Glutamatergic neuron (in vitro differentiated cells): ENCODE measurements around the gene XIRP1. TPM values are rescaled to one million over a fixed set of nuclear protein-coding genes. Genes with fewer than 3 reads are reported as not detected.
A peak's percentile ranks its signal among the peaks of the same experiment; 100 is the strongest.

Experiments used
- DNase-seq: peaks from one replicate; pipeline ENCODE4 v3.0.0; 2022
- H3K27ac Mint-ChIP-seq: one replicate; pipeline ENCODE4 v1.8.0; 2020; ENCODE audit warnings: mild to moderate bottlenecking, mixed read lengths, inconsistent platforms; ENCODE audit not compliant: unreplicated experiment
- H3K27me3 Mint-ChIP-seq: one replicate; pipeline ENCODE4 v1.8.0; 2020; ENCODE audit warnings: mild to moderate bottlenecking, moderate library complexity, mixed read lengths, inconsistent platforms; ENCODE audit not compliant: unreplicated experiment
- H3K36me3 Mint-ChIP-seq: one replicate; pipeline ENCODE4 v1.8.0; 2020; ENCODE audit warnings: mild to moderate bottlenecking, mixed read lengths, inconsistent platforms; ENCODE audit not compliant: unreplicated experiment
- H3K4me1 Mint-ChIP-seq: one replicate; pipeline ENCODE4 v1.8.0; 2020; ENCODE audit warnings: mild to moderate bottlenecking, low read depth, mixed read lengths, inconsistent platforms; ENCODE audit not compliant: unreplicated experiment
- H3K4me3 Mint-ChIP-seq: one replicate; pipeline ENCODE4 v1.8.0; 2020; ENCODE audit warnings: mild to moderate bottlenecking, mixed read lengths, inconsistent platforms; ENCODE audit not compliant: unreplicated experiment
- H3K9me3 Mint-ChIP-seq: one replicate; pipeline ENCODE4 v1.8.0; 2020; ENCODE audit warnings: mild to moderate bottlenecking, moderate library complexity, mixed read lengths, inconsistent platforms; ENCODE audit not compliant: unreplicated experiment
- total RNA-seq: library from RNA; stranded (reverse); fragmentation: NEBNext Ultra II Directional; extraction: Animal tissue kit (Norgen Biotek cat#: 25700); gene quantifications from one replicate; pipeline ENCODE4 v1.2.1, GENCODE V29; 2021; ENCODE audit not compliant: unreplicated experiment
- TF ChIP-seq, protein P1 (sequence below): fragments of 200-600 bp; sonication (generic); IDR thresholded peaks from one replicate; pipeline ENCODE4 v1.5.0; 2021; ENCODE audit not compliant: partially characterized antibody, unreplicated experiment

The XIRP1 gene
- total RNA-seq, 1 donor from 2014 or later = 0.34 TPM

DNA sequence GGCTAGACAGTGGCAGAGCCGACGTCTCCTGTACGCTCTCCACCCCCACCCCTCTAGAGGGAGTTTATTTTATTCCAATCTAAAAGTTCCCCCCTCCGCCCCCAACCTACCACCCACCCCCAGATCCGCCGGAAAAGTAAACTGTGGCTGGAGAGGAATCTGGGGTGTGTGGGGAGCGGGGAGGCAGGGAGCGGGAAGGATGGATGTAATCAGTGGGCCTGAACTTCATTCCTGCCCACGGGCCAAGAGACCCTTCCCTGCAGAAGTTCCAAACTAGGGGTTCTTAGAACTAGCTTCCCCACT is 38.5 kb downstream of the XIRP1 start:
- peak overlapping the region; percentile 80 for H3K4me3 Mint-ChIP-seq
- H3K4me1 Mint-ChIP-seq = peaks cover 47% of the 10 kb centered on the region
- H3K27me3 Mint-ChIP-seq = peaks cover 27% of the 10 kb centered on the region
- no peak for DNase-seq
- TF ChIP-seq, protein P1, sequence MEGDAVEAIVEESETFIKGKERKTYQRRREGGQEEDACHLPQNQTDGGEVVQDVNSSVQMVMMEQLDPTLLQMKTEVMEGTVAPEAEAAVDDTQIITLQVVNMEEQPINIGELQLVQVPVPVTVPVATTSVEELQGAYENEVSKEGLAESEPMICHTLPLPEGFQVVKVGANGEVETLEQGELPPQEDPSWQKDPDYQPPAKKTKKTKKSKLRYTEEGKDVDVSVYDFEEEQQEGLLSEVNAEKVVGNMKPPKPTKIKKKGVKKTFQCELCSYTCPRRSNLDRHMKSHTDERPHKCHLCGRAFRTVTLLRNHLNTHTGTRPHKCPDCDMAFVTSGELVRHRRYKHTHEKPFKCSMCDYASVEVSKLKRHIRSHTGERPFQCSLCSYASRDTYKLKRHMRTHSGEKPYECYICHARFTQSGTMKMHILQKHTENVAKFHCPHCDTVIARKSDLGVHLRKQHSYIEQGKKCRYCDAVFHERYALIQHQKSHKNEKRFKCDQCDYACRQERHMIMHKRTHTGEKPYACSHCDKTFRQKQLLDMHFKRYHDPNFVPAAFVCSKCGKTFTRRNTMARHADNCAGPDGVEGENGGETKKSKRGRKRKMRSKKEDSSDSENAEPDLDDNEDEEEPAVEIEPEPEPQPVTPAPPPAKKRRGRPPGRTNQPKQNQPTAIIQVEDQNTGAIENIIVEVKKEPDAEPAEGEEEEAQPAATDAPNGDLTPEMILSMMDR = no peak
- H3K36me3 Mint-ChIP-seq = no peaks in the 10 kb centered on the region
- H3K9me3 Mint-ChIP-seq = peaks cover 23% of the 10 kb centered on the region
- peak overlapping the region; percentile 70 for H3K27ac Mint-ChIP-seq

DNA sequence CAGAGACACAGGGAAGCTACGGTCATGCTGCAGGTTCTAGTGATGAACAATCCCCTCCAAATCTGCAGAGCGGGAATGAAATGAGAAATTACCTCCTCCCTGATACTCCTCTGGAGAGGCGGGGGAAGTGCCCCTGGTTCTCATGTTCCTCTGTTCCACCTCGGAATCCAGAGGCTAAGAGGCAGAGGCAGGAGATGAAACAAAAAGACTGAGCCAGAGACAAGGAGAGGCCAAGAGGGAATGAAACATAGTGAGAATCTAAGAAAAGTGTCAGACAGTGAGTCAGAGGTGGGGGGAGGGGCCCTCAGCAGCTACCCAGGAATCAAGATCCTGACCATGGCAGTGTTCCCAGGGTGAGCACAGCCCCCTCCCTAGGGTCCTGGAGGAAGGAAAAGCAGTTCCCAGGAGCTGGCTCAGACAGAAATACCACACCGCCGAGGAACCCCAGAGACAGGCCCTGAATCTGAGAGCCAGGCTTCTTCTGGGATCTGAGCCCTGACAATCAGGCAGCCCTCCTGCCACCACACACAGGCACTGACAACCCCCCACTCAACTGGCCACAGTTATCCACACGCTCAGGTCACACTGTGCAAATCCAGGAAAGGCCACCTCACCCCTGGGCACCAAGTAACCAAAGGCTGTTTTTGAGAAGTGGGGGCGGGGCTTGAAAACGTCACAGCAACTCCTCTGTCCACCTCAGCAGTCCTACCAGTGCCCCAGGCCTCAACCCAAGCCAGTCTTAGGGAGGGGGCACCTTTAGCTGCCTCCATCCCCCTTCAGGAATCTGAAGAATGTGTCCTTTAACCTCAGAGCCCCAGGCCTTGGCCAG is 41.4 kb downstream of the XIRP1 start:
- Mint-ChIP-seq H3K4me3 (peak overlapping the region; percentile 97), H3K36me3 (no peaks in the 10 kb centered on the region), H3K4me1 (peaks cover 69% of the 10 kb centered on the region), H3K27ac (peak overlapping the region; percentile 99), H3K27me3 (peaks cover 53% of the 10 kb centered on the region), H3K9me3 (peaks cover 34% of the 10 kb centered on the region)
- TF ChIP-seq, protein P1 = no peak
- peak; percentile 51 for DNase-seq

DNA sequence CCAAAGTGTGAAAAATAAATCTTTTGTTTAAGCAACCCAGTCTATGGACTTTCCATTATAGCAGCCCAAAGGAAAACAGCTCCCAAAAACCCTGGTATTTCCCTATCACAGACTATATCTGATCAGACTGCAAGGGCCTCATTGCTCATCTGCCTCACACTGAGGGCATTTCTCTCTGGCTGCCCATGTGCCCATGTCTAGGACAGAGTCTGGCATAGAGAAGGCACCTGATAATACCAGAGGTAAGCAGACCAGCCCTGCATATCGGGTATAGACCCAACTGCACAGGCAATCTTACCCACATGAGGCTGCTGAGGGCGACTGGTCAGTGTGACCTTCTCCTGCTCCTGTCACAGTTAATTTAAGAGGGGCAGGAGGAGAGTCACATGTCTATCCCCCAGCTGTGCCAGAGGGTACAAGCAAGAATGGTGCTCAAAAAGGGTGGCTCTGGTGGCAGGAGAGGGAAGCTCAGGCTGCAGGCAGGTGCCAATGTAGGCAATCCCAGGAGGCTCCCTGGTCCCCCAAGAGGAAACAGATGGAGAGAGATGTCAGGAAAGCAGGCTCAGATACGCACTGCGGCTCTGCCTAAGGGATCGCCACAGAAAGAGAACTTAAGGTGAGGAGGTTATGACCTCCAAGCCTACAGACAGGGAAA is 42.1 kb downstream of the XIRP1 start:
- peaks cover 55% of the 10 kb centered on the region for H3K27me3 Mint-ChIP-seq
- H3K36me3 Mint-ChIP-seq = no peaks in the 10 kb centered on the region
- peak overlapping the region; percentile 99 for H3K27ac Mint-ChIP-seq
- TF ChIP-seq, protein P1 = no peak
- H3K4me3 Mint-ChIP-seq = peak overlapping the region; percentile 97
- peaks cover 73% of the 10 kb centered on the region for H3K4me1 Mint-ChIP-seq
- peaks cover 37% of the 10 kb centered on the region for H3K9me3 Mint-ChIP-seq
- DNase-seq = peak; percentile 52

DNA sequence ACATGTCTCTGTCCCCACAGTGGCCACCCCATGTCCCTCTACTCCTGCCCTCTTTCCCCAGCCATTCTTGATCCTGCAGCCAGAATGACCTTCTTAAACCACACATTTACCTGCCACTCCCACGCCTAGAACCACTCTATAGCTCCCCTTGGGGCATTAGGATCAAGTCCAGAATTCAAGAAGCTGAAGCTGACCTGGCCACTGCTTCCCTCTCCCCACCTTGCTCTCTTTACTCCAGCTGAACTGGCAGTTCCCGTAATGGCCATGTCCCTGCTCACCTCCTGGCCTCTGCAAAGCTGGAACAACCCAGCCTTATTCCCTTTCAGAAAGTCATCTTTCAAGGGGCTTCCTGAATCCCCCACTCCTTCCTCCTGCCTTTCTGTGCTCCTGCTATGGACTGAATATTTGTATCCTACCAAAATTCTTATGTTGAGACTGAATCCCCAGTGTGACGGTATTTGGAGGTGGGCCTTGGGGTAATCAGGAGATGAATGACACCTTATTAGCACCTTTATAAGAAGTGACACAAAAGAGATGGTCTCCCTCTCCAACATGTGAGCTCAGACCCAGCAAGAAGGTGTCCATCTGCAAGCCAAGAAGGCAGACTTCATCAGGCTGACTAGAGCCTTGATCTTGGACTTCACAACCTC is 42.8 kb downstream of the XIRP1 start:
- Mint-ChIP-seq H3K36me3 (no peaks in the 10 kb centered on the region), H3K9me3 (peaks cover 37% of the 10 kb centered on the region), H3K27ac (peak overlapping the region; percentile 99), H3K4me1 (peaks cover 78% of the 10 kb centered on the region), H3K27me3 (peaks cover 55% of the 10 kb centered on the region), H3K4me3 (peak overlapping the region; percentile 97)
- no peak for DNase-seq
- TF ChIP-seq, protein P1 = no peak
